DND-41 (cell line): ENCODE data around the gene MEG3.

Experiments used
- ATAC-seq: fragments of 200-7000 bp; cut with Tn5 transposase; 3 replicates; pipeline ENCODE4 v1.9.1; 2021; ENCODE audit warnings: low read depth; ENCODE audit not compliant: insufficient read depth
- DNase-seq: peaks from one replicate; pipeline ENCODE4 v3.0.0-alpha.2; 2020
- H2AFZ ChIP-seq: 2 replicates; pipeline ENCODE4 v1.6.0; 2012; ENCODE audit warnings: low read depth, low read length
- H3K27ac ChIP-seq: 2 replicates; pipeline ENCODE4 v1.5.1; 2012; ENCODE audit warnings: low read length, inconsistent platforms
- H3K27me3 ChIP-seq: fragments of 200-600 bp; sonication (generic); 2 replicates; pipeline ENCODE4 v1.6.0; 2012; ENCODE audit warnings: low read length, mild to moderate bottlenecking, inconsistent platforms; ENCODE audit not compliant: insufficient read depth, poor library complexity
- H3K36me3 ChIP-seq: 2 replicates; pipeline ENCODE4 v1.5.1; 2012; ENCODE audit warnings: low read length, inconsistent platforms; ENCODE audit not compliant: insufficient read depth
- H3K4me1 ChIP-seq: 2 replicates; pipeline ENCODE4 v1.5.1; 2012; ENCODE audit warnings: mild to moderate bottlenecking, low read length; ENCODE audit not compliant: insufficient read depth
- H3K4me2 ChIP-seq: 2 replicates; pipeline ENCODE4 v1.6.0; 2012; ENCODE audit warnings: mild to moderate bottlenecking, moderate library complexity, low read length, inconsistent platforms; ENCODE audit not compliant: insufficient read depth
- H3K4me3 ChIP-seq, 2 experiments: fragments of 200-600 bp in 1 of 2; shearing (Covaris generic) in 1 of 2; 2 replicates each; pipeline ENCODE4 v1.5.1; 2012 to 2016; ENCODE audit warnings: inconsistent platforms in 2 of 2, low read length in 2 of 2, mild to moderate bottlenecking in 2 of 2, low read depth in 1 of 2, moderate library complexity in 1 of 2
- H3K79me2 ChIP-seq: 2 replicates; pipeline ENCODE4 v1.6.0; 2012; ENCODE audit warnings: low read length, inconsistent platforms; ENCODE audit not compliant: insufficient read depth
- H3K9ac ChIP-seq: 2 replicates; pipeline ENCODE4 v1.6.0; 2012; ENCODE audit warnings: low read depth, mild to moderate bottlenecking, inconsistent platforms, low read length, moderate library complexity
- H3K9me3 ChIP-seq: 2 replicates; pipeline ENCODE4 v1.5.1; 2012; ENCODE audit warnings: low read length, moderate library complexity, mild to moderate bottlenecking, inconsistent platforms; ENCODE audit not compliant: insufficient read depth, severe bottlenecking
- H4K20me1 ChIP-seq: 2 replicates; pipeline ENCODE4 v1.6.0; 2012; ENCODE audit warnings: low read length; ENCODE audit not compliant: insufficient read depth
- CTCF ChIP-seq: IDR thresholded peaks from 2 replicates; pipeline ENCODE4 v1.5.1; 2012; ENCODE audit warnings: borderline replicate concordance, low read length, moderate library complexity, mild to moderate bottlenecking; ENCODE audit not compliant: poor library complexity, severe bottlenecking; ENCODE audit errors: extremely low read depth
- EZH2 ChIP-seq: IDR thresholded peaks from 3 replicates; pipeline ENCODE4 v1.6.1; 2012; ENCODE audit warnings: borderline replicate concordance, low read depth, mild to moderate bottlenecking, moderate library complexity, low read length, inconsistent platforms; ENCODE audit not compliant: severe bottlenecking

MEG3 gene

GRCh38 chr14:100823413-100824080, 2.4 kb upstream of the MEG3 start:
- Histone ChIP-seq H3K4me2 (no peak overlapping the region), H3K79me2 (no peaks in the 10 kb centered on the region), H3K36me3 (no peaks in the 10 kb centered on the region), H3K27ac (no peak overlapping the region), H3K4me1 (no peaks in the 10 kb centered on the region), H3K4me3 (no peak overlapping the region), H2AFZ (no peak overlapping the region), H3K9ac (no peak overlapping the region), H3K27me3 (no peaks in the 10 kb centered on the region), H4K20me1 (no peaks in the 10 kb centered on the region), H3K9me3 (peaks cover 13% of the 10 kb centered on the region)
- DNase-seq (no peak), ATAC-seq (no peak)
- no peak for TF ChIP-seq EZH2

- Histone ChIP-seq H2AFZ (no peak overlapping the region), H3K36me3 (no peaks in the 10 kb centered on the region), H3K79me2 (no peaks in the 10 kb centered on the region), H4K20me1 (no peaks in the 10 kb centered on the region), H3K27ac (no peak overlapping the region), H3K4me2 (no peak overlapping the region), H3K4me3 (no peak overlapping the region), H3K9me3 (peaks cover 13% of the 10 kb centered on the region), H3K9ac (no peak overlapping the region), H3K4me1 (no peaks in the 10 kb centered on the region), H3K27me3 (no peaks in the 10 kb centered on the region)
- no peak for ATAC-seq
- TF ChIP-seq CTCF (no peak), EZH2 (no peak)
- no peak for DNase-seq
Observed at GRCh38 chr14:100824091-100824551, 1.8 kb upstream of the MEG3 start.

- Histone ChIP-seq H3K36me3 (no peaks in the 10 kb centered on the region), H3K4me3 (no peak overlapping the region), H3K27me3 (no peaks in the 10 kb centered on the region), H3K4me1 (no peaks in the 10 kb centered on the region), H3K9me3 (peaks cover 13% of the 10 kb centered on the region), H2AFZ (no peak overlapping the region), H3K79me2 (no peaks in the 10 kb centered on the region), H3K9ac (no peak overlapping the region), H4K20me1 (no peaks in the 10 kb centered on the region), H3K4me2 (no peak overlapping the region), H3K27ac (no peak overlapping the region)
- DNase-seq = no peak
- TF ChIP-seq EZH2 (no peak), CTCF (no peak)
- ATAC-seq = no peak
Observed at GRCh38 chr14:100824901-100825712, 811 bp upstream of the MEG3 start.
